Fibroblast of lung (primary cell): ENCODE results near the gene C4orf50. TPM values are rescaled to one million over a fixed set of nuclear protein-coding genes. Genes with fewer than 3 reads are reported as not detected.

Source experiments
- DNase-seq, 2 donors: peaks; one replicate each; pipeline versions ENCODE4 v3.0.0 to v3.0.0-alpha.2; 2010; ENCODE audit warnings: low read depth in 2 of 2
- H2AFZ ChIP-seq: 2 replicates; pipeline ENCODE4 v1.5.1; 2012; ENCODE audit warnings: low read length, control low read depth, inconsistent platforms
- H3K27ac ChIP-seq: 2 replicates; pipeline ENCODE4 v1.5.1; 2011; ENCODE audit warnings: low read length, control low read depth; ENCODE audit not compliant: insufficient read depth
- H3K27me3 ChIP-seq: 2 replicates; pipeline ENCODE4 v1.5.1; 2011; ENCODE audit warnings: mild to moderate bottlenecking, low read length; ENCODE audit not compliant: control insufficient read depth, insufficient read depth
- H3K36me3 ChIP-seq: 2 replicates; pipeline ENCODE4 v1.5.1; 2011; ENCODE audit warnings: low read length; ENCODE audit not compliant: control insufficient read depth, insufficient read depth
- H3K4me1 ChIP-seq: 2 replicates; pipeline ENCODE4 v1.5.1; 2011; ENCODE audit warnings: low read length; ENCODE audit not compliant: control insufficient read depth, insufficient read depth; ENCODE audit errors: extremely low read depth
- H3K4me2 ChIP-seq: 2 replicates; pipeline ENCODE4 v1.5.1; 2011; ENCODE audit warnings: low read length, control low read depth; ENCODE audit not compliant: insufficient read depth; ENCODE audit errors: extremely low read depth
- H3K4me3 ChIP-seq, 4 experiments: fragments of 200-600 bp in 1 of 4; sonication (generic) in 1 of 4; replicated peaks in 1 of 4; 2 replicates each; pipeline ENCODE4 v1.5.1; 2011 to 2016; ENCODE audit warnings: low read length in 4 of 4, low read depth in 3 of 4, mild to moderate bottlenecking in 3 of 4, control low read depth in 2 of 4, inconsistent platforms in 1 of 4, mixed read lengths in 1 of 4; ENCODE audit not compliant: insufficient read depth in 1 of 4; ENCODE audit errors: control extremely low read depth in 1 of 4
- H3K79me2 ChIP-seq: 2 replicates; pipeline ENCODE4 v1.5.1; 2012; ENCODE audit warnings: mild to moderate bottlenecking, low read length, inconsistent platforms; ENCODE audit not compliant: control insufficient read depth, insufficient read depth
- H3K9ac ChIP-seq: 2 replicates; pipeline ENCODE4 v1.5.1; 2011; ENCODE audit warnings: mild to moderate bottlenecking, low read length, control low read depth; ENCODE audit not compliant: insufficient read depth
- H3K9me3 ChIP-seq: 2 replicates; pipeline ENCODE4 v1.5.1; 2012; ENCODE audit warnings: low read depth, low read length; ENCODE audit not compliant: control insufficient read depth, insufficient read depth
- H4K20me1 ChIP-seq: 2 replicates; pipeline ENCODE4 v1.5.1; 2011; ENCODE audit warnings: low read length; ENCODE audit not compliant: control insufficient read depth, insufficient read depth; ENCODE audit errors: extremely low read depth
- EZH2 ChIP-seq: IDR thresholded peaks from 2 replicates; pipeline ENCODE4 v1.5.1; 2012; ENCODE audit warnings: low read length, control low read depth, mild to moderate bottlenecking; ENCODE audit errors: missing control alignments
- polyA plus RNA-seq, 2 donors: library from polyadenylated mRNA; depleted of rRNA in 1 of 2; stranded (reverse) in 1 of 2; unstranded in 1 of 2; fragments of >200 nt; gene quantifications; 2 replicates each; pipeline ENCODE4 v1.2.1, GENCODE V29; 2011 to 2012; ENCODE audit warnings: missing spikeins in 1 of 2
- total RNA-seq: library from RNA; depleted of rRNA; stranded (reverse); fragments of >200 nt; gene quantifications from 2 replicates; pipeline ENCODE4 v1.2.1, GENCODE V29; 2014
- TF ChIP-seq, protein P1 (sequence below), 2 donors: IDR thresholded peaks in 1 of 2; conservative IDR thresholded peaks in 1 of 2; 1 replicate in 1 of 2; 2 replicates in 1 of 2; pipeline ENCODE4 v1.5.1; 2011 to 2012; ENCODE audit warnings: low read length in 2 of 2, control low read depth in 1 of 2, inconsistent platforms in 1 of 2, low read depth in 1 of 2, mild to moderate bottlenecking in 1 of 2

C4orf50 gene
- total and polyA plus RNA-seq, 2 donors (not counting 1 experiment from before 2014, with no cell fraction given) = not detected

DNA sequence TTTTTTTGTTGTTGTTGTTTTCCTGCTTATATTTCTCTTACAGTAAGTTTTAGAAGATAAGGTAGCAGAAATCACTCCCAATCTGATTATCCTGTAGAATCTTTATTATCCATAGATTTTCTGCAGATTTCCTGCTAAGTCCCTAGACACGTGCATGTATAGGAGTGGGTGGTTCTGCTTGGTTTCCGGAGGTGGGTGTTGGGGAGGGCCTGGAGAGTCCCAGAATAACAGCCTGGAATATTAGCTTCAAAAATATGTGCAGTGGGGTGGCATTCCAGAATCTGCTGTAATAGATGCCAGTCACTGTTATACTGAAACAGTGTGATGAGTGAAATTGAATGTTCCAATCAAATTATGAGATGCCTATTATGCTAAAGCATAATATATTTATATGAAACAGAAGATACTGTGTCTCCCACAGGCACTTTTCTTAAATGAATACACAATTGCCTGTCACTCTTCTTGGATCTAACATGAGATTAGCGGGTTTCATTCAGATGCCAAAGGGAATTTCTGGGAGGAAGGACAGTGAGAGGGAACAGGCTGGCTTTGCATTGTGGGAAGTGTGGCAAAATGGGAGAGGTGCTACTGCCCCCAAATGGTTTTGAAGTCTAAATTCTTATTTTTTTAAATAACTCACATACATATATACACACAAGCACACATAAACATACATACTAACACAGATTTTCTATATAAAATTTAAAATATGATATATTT lies 37.6 kb downstream of the C4orf50 start:
- Histone ChIP-seq H3K4me2 (no peak overlapping the region), H3K27ac (no peak overlapping the region), H3K9me3 (no peaks in the 10 kb centered on the region), H2AFZ (no peak overlapping the region), H4K20me1 (no peaks in the 10 kb centered on the region), H3K27me3 (no peaks in the 10 kb centered on the region), H3K36me3 (no peaks in the 10 kb centered on the region), H3K9ac (no peak overlapping the region), H3K4me3 (no peak overlapping the region), H3K79me2 (no peaks in the 10 kb centered on the region), H3K4me1 (no peaks in the 10 kb centered on the region)
- TF ChIP-seq, protein P1, sequence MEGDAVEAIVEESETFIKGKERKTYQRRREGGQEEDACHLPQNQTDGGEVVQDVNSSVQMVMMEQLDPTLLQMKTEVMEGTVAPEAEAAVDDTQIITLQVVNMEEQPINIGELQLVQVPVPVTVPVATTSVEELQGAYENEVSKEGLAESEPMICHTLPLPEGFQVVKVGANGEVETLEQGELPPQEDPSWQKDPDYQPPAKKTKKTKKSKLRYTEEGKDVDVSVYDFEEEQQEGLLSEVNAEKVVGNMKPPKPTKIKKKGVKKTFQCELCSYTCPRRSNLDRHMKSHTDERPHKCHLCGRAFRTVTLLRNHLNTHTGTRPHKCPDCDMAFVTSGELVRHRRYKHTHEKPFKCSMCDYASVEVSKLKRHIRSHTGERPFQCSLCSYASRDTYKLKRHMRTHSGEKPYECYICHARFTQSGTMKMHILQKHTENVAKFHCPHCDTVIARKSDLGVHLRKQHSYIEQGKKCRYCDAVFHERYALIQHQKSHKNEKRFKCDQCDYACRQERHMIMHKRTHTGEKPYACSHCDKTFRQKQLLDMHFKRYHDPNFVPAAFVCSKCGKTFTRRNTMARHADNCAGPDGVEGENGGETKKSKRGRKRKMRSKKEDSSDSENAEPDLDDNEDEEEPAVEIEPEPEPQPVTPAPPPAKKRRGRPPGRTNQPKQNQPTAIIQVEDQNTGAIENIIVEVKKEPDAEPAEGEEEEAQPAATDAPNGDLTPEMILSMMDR (conservative IDR thresholded peaks at IDR 0.05 in 1 of 2, IDR thresholded peaks at IDR 0.05 in 1 of 2; ENCODE audit: low read depth in 1 of 2, low read length in 2 of 2) = no peak
- no peak for TF ChIP-seq EZH2
- DNase-seq = peak in 1 of 2 donors; percentile 2

DNA sequence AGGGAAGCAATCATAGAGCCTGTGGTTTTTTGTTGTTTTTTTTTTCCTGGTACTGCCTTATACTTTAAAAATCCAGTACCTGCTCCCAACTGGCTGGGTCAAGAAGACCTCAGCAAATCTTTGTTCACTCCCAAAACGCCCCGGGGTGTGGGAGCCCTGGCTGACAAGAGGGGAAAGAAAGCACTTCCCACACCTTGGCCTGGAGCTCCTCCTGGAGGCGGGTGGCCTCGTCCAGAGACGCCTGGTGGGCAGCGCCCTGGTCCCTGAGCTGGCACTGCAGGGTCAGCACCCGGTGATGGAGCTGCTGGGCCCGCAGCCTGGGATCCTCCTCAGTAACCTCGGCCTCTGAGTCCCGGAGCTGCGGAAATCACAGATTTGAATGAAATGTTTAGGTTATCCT lies 38.2 kb downstream of the C4orf50 start:
- no peak for TF ChIP-seq EZH2
- TF ChIP-seq, protein P1 (conservative IDR thresholded peaks at IDR 0.05 in 1 of 2, IDR thresholded peaks at IDR 0.05 in 1 of 2; ENCODE audit: low read depth in 1 of 2, low read length in 2 of 2) = peak in 1 of 2 donors; percentile 3
- H3K4me2 ChIP-seq = no peak overlapping the region
- H3K9me3 ChIP-seq = no peaks in the 10 kb centered on the region
- no peaks in the 10 kb centered on the region for H3K36me3 ChIP-seq
- H2AFZ ChIP-seq = no peak overlapping the region
- peak in 1 of 2 donors; percentile 6 for DNase-seq
- H3K79me2 ChIP-seq = no peaks in the 10 kb centered on the region
- H3K9ac ChIP-seq = no peak overlapping the region
- H4K20me1 ChIP-seq = no peaks in the 10 kb centered on the region
- no peaks in the 10 kb centered on the region for H3K27me3 ChIP-seq
- no peak overlapping the region for H3K27ac ChIP-seq
- no peak overlapping the region for H3K4me3 ChIP-seq
- H3K4me1 ChIP-seq = no peaks in the 10 kb centered on the region

DNA sequence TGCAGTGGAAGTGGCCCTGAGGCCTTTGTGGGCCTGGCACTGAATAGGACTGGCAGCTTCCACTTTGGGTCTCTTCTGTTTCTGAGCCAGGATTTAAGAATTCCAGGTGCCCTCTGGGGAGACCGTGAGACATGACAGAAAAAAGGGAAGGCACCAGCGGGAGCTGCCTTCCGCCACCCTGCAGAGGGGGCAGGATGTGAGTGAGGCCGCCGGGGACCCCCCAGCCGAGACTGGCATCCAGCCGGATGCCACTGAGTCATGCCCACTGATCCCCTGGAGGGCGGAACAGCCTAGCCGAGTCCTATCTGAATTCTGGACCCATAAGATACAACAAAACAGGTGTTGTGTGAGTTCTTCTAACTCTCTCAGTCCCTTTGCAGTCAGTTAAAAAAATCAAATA lies 41.3 kb downstream of the C4orf50 start:
- no peaks in the 10 kb centered on the region for H3K79me2 ChIP-seq
- no peak overlapping the region for H2AFZ ChIP-seq
- no peak overlapping the region for H3K4me2 ChIP-seq
- no peaks in the 10 kb centered on the region for H4K20me1 ChIP-seq
- H3K4me1 ChIP-seq = no peaks in the 10 kb centered on the region
- no peaks in the 10 kb centered on the region for H3K9me3 ChIP-seq
- TF ChIP-seq, protein P1 (conservative IDR thresholded peaks at IDR 0.05 in 1 of 2, IDR thresholded peaks at IDR 0.05 in 1 of 2; ENCODE audit: low read depth in 1 of 2, low read length in 2 of 2) = no peak
- TF ChIP-seq EZH2 = no peak
- H3K27ac ChIP-seq = no peak overlapping the region
- H3K27me3 ChIP-seq = no peaks in the 10 kb centered on the region
- no peaks in the 10 kb centered on the region for H3K36me3 ChIP-seq
- H3K4me3 ChIP-seq = no peak overlapping the region
- no peak overlapping the region for H3K9ac ChIP-seq
- no peak for DNase-seq
